ENCODE measurements around the gene ARAP3.

The ARAP3 gene

GRCh38 chr5:141672841-141673813, 8.9 kb downstream of the ARAP3 start:
- no peak for DNase-seq (ENCODE audit: low read depth, low spot score)

GRCh38 chr5:141672071-141672840, 9.8 kb downstream of the ARAP3 start:
- DNase-seq (ENCODE audit: low read depth, low spot score), result no peak

GRCh38 chr5:141669520-141669919, 12.5 kb downstream of the ARAP3 start:
- DNase-seq (ENCODE audit: low read depth, low spot score), result no peak

- no peak for DNase-seq (ENCODE audit: low read depth, low spot score)
Observed at GRCh38 chr5:141668601-141669265, 13.3 kb downstream of the ARAP3 start.

- no peak for DNase-seq (ENCODE audit: low read depth, low spot score)
Observed at GRCh38 chr5:141665995-141666940, 15.8 kb downstream of the ARAP3 start.

- peak; percentile 36 for DNase-seq (ENCODE audit: low read depth, low spot score)
Observed at GRCh38 chr5:141664733-141665461, 17.1 kb downstream of the ARAP3 start.

GRCh38 chr5:141663506-141663905, 18.5 kb downstream of the ARAP3 start:
- no peak for DNase-seq (ENCODE audit: low read depth, low spot score)

GRCh38 chr5:141662028-141662427, 20.0 kb downstream of the ARAP3 start:
- DNase-seq (ENCODE audit: low read depth, low spot score), result no peak

GRCh38 chr5:141657937-141658545, 24.0 kb downstream of the ARAP3 start:
- no peak for DNase-seq (ENCODE audit: low read depth, low spot score)

GRCh38 chr5:141657404-141657803, 24.6 kb downstream of the ARAP3 start:
- no peak for DNase-seq (ENCODE audit: low read depth, low spot score)

- no peak for DNase-seq (ENCODE audit: low read depth, low spot score)
Observed at GRCh38 chr5:141656396-141656795, 25.6 kb downstream of the ARAP3 start.

- no peak for DNase-seq (ENCODE audit: low read depth, low spot score)
Observed at GRCh38 chr5:141655020-141655419, 27.0 kb downstream of the ARAP3 start.

GRCh38 chr5:141654298-141654697, 27.7 kb downstream of the ARAP3 start:
- DNase-seq (ENCODE audit: low read depth, low spot score), result no peak

GRCh38 chr5:141651728-141652105, 30.3 kb downstream of the ARAP3 start:
- no peak for DNase-seq (ENCODE audit: low read depth, low spot score)

GRCh38 chr5:141650851-141651727, 30.9 kb downstream of the ARAP3 start, which contains the start of gene FCHSD1:
Gene FCHSD1, minus strand, starts transcription at chr5:141651418. Its CDS starts 50 bp downstream, at chr5:141651368.
- DNase-seq (ENCODE audit: low read depth, low spot score), result peak; percentile 43

GRCh38 chr5:141649972-141650371, 32.1 kb downstream of the ARAP3 start:
- DNase-seq (ENCODE audit: low read depth, low spot score), result no peak

- no peak for DNase-seq (ENCODE audit: low read depth, low spot score)
Observed at GRCh38 chr5:141649056-141649688, 32.9 kb downstream of the ARAP3 start.

GRCh38 chr5:141647851-141648250, 34.2 kb downstream of the ARAP3 start:
- DNase-seq (ENCODE audit: low read depth, low spot score), result no peak

Data from smooth muscle cell of the brain vasculature (primary cell).